Inferior parietal cortex (tissue), 1 donor: ENCODE results near the gene OBI1.

ENCODE experiments used
- DNase-seq: peaks from one replicate; pipeline ENCODE4 v3.0.0-alpha.2; 2016; ENCODE audit errors: extremely low spot score

OBI1 gene

DNA sequence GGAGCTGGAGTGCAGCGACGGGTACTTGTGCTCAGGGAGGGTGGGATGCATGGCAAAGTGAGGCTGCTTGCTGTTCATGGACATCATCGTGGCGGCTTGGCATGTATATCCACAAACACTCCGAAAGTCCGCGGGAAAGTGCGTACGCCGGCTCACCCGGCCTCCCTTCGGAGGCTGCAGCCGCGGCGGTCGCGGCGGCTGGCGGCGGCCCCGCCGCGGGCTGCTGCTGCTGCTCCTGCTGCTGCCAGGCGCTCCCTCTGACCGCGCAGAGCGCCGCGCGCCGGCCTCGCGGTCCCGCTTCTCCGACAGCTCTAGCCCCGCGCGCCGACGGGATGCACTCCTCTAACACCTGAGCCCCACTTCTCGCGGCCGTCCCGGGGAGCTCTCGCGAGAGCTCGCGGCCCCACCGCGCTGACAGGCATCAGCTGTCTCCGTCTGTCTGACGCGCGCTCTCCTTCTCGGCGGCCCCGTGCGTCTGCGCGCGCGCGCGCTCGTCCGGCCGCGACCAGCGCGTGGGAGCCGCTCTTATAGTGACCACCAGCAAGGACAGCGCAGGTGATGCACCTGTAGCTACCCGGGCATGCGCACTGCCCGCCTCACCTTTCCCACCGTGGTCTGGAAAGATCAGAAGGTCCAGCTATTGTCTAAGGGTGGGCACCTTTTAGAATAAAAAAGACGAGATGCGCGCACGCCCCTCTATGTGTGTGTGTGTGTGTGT is 55.6 kb downstream of the OBI1 start, which contains the start of gene POU4F1:
TSS of gene POU4F1 (minus strand) at position 313 of the 718 bp plus-strand sequence. CDS start at position 87, 226 bp downstream.
- DNase-seq, result no peak

DNA sequence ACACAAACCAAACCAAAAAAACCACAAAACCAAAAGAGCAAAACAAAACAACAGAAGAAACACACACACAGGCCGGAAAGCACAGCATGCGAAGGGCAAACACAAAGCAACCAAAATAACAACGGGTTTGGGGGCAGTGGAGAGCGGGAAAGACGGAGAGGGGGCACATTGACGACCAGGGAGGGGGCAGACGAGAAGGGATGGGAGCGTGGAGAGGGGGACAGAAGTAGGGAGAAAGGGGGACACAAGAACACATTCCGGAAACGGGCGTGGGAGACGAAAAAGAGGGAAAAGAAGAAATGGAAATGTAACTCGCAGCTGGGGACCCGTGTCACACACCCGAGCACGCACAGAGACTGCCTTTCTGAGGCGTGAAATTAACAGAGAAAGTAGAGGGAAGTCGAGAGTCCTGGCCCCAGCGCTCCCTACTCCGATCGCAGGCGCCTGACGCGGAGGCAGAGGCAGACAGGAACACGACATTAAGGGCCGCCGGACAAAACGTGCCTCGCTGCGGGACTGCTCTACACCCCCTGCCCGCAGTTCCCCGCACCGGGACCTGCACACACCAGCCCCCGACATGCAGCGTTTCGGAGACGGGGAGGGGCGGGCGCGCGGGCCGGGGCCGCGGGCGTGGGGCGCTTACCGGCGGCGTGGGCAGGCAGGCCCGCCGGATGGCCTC is 56.3 kb downstream of the OBI1 start:
- DNase-seq, result no peak

DNA sequence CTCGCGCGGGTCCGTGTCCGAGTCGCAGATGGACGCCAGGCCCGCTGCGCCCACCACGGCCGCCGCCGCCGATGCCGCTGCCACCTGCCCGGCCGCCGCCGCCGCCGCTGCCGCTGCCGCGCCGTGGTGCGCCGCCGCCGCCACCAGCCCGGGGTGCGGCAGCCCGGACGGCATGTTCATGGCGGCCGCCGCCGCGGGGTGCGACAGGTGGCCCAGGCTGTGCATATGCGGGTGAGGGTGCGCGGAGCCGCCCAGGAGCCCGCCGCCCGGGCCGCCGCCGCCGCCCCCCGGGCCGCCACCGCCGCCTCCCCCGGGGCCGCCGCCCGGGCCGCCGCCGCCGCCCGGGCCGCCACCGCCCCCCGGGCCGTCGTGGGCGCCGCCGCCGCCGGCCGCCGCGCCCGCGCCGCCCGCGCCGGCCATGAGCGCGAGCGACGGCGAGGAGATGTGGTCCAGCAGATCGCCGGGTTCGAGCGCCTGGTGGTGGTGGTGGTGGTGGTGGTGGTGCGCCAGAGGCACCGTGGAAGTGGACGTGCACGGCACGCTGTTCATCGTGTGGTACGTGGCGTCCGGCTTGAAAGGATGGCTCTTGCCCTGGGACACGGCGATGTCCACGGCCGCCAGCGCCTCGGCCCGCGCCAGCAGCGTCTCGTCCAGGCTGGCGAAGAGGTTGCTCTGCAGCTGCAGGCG is 56.9 kb downstream of the OBI1 start:
- DNase-seq, result no peak

DNA sequence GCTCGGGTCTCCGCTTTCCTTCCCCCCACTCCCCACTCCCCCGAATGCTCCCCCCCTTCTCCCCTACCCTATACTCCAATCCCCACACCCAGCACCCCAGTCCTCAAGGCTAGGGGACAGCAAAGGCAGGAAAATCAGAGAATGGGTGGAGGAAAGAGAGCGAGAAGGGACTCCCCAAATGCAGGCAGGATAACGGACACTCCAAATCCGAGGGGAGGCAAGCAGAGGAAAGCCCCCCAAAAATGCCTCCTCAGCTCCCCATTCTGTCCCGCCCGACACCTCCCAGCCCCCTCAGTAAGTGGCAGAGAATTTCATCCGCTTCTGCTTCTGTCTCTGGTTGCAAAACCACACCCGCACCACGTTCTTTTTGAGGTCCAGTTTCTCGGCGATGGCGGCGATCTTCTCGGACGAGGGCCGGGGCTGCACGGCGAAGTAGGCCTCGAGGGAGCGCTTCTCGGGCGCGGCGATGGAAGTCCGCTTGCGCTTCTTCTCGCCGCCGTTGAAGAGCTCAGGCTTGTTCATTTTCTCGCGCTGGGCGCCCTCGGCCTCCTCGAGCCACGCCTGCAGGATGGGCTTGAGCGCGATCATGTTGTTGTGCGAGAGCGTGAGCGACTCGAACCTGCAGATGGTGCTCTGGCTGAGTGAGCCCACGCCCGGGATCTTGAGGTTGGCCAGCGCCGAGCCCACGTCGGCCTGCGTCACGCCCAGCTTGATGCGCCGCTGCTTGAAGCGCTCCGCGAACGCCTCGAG is 57.7 kb downstream of the OBI1 start:
- no peak for DNase-seq

DNA sequence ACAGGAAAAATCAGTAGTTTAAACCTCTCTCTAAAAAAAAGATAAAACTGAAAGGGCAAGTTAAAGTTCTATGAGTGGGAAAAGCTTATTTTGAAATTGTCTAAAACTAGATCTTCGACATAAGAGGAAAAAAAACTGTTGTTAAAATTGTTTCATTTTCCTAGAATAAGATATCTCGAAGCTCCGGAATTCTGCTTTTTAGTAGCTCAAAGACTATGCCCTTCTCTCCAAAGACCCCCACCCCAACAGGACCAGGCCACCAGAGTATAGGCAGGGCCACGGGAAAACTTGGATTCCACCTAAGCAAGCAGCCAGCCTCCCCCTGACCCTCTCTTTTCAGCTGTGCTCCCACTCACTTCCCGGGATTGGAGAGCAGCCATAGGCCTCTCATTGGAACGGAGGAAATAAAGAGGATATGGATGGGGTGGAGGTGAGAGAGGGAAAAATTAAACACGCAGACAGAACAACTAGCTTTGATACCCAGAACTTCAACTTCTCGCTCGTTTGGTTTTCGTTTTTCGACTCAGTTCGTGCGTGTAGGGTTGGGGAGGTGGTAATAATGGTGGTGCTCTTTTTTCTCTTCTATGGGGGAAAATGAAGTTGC is 58.6 kb downstream of the OBI1 start:
- DNase-seq, result no peak

DNA sequence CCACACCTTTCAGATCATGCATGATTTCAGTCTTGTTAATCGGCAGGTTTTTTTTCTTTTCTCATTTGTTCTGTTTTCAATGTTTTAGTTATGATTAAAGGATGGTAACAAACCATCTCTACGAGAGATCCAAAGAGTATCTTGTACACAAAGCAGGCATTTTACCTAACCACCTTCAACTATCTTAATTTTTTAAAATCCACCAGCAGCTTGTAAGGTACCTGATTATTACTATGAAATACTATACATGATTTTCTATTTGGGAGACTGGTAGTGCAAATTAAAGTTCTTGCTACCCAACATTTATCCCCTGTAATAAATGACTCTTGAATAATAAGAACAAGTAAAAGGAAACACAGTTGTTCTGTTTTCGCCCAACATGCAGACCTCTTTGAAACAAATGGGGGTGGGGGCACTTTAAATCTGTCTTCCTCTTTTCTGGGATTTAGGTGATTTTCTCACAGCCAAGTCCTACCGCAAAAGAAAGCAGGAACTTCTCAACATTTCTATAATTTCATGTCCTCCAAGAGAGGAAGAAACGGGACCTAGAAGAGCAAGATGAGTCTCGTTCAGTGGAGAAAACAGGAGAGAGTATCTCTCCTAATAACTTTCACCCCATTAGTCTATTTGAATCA is 59.2 kb downstream of the OBI1 start:
- DNase-seq, result no peak

DNA sequence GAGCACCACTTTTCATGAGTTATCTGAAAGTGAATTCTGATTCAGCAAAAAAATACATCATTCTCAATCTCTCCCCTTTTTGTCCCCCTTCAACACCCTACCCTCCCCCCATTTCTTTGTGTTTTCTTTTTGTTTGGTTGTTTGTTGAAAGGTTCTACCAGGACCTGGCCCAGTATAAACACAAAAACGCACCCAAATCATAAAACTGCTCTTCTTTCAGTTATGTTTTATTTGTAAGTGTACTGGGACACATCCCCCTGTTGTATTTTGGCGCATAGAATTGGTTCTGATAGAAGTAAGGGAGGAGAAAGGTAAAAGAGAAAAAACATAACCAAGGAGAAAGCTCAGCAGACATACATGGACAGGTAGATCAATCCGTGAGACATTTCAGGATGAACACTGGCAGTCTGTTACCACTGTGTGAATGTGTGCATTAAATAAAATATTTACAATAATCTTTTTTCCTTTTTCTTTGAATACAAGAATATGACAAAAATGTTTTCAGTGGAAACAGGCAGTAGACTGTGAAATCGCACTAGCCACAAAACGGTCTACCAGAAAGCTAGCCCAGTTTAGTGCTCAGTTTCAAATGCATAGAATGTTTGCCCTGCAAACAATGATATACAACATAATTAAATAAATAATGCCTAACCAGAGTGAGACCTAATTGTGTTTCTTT is 59.9 kb downstream of the OBI1 start:
- DNase-seq, result no peak

DNA sequence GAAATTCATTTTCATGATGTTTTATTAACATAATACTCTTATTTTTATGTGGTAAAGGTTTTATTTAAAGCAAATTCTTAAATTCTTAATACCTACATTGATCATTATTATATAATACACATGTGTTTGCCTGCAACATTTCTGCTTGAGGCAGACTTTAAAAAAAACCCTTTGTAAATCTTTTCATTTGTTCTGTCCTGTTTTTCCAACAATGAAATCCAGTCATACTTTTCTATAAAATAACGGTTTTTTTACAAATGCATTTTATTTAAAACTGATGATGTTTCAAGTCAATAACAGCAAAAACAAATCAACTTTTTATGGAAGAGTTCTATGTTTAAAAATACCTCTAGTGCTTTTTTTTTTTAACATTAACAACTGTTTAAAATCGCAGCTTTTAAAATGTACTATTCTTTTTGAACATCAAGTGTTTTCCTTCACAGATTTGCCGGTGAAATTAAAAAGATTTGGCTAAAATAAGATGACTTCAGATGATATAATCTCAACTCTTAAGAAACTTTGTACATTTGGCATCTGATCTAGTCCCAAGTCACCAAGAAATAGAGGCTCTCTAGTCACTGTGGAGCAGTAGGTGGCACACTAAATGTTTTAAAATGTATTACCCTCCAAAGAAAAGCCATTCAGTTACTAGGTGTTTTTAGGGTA is 60.7 kb downstream of the OBI1 start:
- DNase-seq, result no peak

DNA sequence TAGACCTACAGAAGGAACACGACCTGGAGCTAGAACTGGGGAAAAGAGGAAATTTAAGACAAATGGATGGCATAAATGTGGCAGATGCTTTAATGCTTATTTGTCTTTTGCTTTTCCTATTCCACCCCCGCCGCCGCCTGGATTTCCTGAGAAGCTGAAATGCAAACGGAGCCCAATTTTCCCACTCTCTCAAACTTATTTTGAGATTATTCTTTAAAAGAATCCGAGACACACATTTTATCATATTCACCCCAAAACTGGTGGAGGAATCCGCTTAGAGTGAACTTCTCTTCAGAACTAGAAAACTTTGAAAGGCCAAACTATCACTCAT is 61.4 kb downstream of the OBI1 start:
- DNase-seq, result no peak

DNA sequence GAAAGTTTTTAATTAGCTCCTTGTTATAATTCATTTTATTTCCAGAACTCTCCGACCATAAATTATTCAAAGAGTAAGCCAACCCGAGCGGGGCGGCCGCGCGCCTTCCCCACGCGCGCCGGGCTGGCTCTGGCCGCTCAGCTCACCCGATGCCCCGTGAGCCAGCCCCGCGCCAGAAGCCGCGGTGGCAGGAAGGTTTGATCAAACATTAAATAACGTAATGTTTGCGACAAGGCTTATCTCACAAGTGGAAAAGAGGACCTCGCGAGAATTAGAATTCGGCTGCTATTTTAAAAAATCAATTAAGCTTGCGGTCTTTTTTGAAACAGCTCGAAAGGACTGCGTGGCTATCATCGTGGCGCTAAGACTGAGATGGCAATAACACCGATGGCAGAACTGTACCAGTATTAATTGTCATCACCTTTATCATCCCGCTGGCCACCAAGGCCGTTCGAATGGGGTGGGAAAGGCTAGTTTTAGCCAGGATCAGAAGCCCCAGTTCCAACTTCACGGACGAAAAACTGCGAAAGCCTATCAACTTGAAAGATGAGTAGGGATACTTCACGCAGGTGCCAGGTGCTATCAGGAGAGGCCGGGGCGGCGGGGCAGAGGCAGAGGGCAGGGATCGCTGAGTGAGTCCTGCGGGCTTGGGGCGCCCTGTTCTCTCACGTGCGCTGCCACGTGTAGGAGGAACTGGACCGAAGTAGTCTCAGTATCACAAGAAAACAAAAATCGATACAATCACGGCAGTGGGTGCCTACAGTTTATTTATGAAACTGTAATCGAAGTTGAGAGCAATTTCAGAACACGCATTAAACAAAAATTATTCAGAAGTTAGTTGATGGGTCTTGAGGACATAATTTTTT is 62.0 kb downstream of the OBI1 start:
- DNase-seq, result no peak

DNA sequence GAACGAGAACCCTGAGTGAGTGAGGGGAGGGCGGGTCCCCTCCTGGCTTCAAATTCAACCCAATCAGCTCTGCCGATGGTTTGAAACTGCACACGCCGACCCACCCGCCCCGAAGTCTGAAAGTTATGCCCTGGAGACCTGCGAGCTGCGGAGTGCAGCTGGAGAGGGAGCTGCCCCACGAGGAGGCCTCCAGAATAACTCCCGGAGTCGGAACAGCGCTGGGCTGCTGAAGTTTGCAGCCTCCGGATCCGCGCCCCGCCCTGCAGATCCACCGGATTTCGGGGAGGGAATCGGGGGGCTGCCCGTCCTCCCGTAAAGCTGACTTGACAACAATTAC is 62.6 kb downstream of the OBI1 start:
- DNase-seq, result no peak

DNA sequence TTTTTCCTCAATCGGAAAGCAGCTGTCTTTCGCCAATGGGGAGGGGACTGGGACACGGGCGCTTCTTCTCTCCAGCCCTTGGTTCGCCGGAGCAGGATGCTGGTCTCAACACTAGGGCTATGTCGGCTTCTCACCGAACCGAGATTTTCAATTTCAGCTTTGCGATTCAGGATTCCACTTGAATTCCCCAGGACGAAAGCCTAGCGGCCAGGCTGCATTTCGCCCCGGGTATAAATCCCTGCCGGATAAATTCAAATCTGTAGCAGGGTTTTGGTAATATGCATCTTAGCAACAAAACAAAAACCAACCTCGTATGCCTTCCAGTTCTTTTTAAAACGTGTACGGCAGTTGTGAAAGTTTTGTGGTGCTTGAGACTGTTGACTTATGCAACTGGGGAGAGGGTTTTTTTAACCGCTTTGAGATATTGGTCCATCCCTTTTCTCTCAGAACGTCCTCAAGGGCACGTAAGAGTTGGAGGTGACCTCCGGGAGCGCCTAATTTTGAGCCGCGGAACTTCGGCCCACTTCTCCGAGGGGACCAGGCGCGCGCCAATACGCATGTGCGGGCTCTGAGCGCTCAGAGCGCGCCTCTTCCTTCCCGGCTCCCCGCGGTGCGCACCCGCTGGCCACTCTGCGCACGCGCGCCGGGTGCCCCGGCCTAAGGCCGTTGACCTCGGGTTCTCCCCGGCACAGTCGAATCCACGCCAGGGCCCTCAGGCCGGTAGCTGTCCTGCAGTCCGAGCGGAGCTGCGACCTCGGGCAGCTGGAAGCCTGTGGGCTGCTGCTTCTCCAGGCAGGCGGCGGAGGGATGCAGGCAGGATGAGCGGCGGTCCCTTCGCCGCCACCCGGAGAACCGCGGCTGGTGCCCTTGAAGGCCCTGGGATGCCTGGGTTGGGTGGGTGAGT is 63.2 kb downstream of the OBI1 start:
- no peak for DNase-seq

DNA sequence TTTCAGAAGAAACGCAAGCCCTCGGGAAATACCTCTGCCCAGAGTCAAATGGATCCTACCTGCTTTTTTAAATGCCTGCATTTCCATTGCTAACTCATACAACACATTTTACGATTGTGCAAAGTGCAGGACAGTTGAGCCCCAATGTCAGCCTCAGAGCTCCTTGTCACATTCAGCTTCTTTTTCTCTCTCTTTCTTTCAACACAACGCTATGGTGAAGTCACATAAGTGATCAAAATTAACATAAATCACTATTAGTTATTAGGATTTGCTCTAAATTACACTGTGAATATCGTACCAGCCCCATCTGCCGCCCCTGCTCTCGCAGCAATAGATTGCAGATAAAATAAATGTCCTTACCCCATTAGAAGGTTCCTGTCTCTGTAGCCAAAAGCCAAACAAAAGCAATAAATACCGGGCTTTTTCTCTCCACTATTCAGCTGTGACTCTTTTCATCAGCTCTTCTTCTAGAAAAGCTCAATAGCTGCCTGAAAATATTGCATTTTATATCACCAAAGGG is 64.4 kb downstream of the OBI1 start:
- no peak for DNase-seq

DNA sequence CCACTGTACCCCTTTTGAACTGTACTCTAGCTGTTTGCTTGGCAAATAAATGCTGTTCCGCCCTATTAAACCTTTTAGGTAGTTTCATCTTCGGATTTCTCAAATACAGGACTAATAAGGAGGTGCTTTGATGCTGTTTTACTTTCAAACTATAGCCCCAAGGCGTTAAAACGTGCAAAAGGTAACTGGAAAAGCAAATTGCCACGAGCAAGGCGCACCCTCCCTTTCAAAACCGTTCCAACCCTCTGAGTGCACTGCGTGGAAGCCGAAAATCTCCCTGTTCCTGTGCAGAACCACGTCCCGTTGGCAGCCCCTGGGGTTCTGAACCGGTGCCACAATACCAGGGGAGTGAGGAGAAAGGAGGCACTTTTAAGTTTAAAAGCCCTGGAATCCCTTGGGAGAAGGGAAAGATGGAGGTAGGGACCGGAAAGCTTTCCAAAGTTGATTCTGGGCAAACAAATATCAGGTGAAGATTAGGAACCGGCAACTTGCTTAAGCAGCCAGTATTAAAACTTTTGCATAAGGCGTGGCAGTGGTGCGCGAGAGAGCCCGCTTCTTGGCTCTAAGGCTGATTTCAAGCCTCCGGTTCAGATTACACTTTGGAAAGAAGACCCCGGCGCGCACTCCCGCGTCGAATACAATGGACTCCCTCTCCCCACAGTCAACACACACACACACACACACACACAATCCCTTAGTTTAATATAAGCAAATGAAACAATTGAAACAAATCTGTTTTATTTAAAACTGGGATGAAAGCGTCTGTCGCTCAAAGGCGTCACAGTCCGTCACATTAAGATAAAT is 65.1 kb downstream of the OBI1 start:
- DNase-seq, result no peak

DNA sequence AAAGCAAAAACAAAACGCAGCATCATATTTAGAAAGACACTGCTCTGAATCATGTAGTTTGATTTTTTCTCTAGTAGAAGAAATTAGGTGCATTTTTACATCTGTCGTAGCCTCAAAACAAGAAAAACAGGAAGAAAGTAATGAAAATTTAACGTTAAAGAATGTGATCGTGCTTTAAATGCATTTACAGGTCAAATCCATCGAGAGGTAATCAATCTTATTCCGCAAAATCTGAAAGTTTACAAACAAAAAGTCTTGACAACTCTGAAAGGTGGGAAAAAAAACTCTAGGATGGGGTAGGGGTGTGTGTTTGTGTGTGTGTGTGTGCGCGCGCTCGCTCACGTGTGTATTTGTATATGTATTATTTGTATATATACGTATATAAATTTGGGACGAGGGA is 65.8 kb downstream of the OBI1 start:
- no peak for DNase-seq

DNA sequence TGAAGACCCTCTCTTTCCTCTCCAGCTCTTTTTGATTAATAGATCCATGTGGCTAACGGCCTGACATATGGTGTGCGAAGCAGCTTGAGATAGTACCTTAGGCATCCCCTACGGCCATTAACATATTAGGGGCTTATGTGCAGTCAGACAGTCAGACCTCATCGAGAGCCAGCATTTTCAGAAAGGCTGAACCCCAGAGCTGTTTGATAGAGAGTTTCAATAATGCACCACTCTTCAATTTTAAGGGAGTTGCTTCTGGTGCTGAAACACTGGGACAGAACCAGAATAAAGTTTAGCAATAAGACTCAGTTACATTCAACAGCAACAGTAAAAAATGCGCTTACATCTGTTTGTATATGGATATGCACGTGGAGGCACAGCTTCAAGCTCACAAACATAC is 66.4 kb downstream of the OBI1 start:
- no peak for DNase-seq

DNA sequence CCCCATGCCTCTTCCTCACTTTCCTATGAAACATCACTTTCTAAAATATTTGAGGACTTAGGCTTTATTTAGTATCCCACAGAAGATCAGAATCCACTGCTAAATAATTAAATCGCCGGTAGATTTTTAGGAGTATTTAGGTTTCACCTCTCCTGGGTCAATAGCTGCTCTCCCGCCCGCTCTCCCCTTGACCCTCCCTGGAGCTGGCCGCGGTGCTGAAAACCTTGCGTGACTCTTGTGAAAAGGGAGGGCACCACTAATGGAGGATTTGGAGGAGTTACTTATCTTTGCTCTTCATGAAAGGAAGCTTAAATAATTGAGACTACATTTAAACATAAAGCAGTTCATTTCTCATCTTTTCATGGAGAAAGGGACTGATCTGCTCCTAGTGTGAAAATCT is 69.7 kb downstream of the OBI1 start:
- DNase-seq, result no peak
